ENCODE measurements around the gene ATP2C2.

DNA sequence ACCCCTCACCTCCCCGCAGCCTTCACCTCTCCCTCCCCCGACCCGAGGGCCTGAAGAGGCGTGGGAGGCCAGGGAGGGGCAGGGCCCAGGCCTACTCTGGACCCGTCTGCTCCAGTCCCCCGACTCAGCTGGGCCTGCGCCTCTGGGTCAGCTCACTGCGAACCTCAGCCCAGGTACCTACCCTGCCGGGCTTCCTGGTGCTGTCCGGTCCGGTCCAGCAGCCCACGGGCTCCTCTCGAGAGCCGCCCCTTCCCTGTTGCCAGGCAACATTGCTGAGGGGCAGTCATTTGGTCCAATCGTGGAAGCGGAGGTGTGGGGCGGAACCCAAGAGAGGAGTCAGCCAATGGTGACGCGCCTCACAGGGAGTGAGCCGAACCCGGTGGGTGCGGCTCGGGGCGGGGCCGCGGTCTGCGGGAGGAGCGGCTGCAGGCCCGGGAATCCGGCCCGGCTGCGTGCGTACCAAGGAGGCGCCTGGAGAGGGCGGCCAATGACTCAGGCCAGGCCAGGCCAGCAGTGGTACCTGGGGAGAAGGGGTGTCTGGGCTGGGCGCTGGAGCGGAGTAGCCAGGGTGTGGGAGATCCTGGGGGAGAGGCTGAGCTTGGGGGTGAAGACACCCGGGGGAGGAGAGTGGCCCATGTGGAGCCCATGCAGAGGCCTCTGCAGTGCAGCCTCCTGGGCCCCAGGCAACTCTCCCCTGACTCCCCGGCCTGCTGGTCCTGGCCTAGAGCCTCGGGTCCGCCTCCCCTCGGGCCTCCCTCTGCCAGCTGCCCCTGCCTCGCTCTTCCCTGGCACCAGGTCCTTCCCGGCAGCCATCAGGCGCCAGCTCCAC lies 136.3 kb downstream of the ATP2C2 start, which contains the start of gene MEAK7:
- TF ChIP-seq POLR2A (IDR thresholded peaks at IDR 0.05; ENCODE audit: low read depth, low read length) (no peak; the same call in 1 of the 2 replicates), PAX5 (IDR thresholded peaks at IDR 0.05; ENCODE audit: insufficient read depth, low read length, severe bottlenecking) (no peak), POLR2AphosphoS5 (IDR thresholded peaks at IDR 0.05; ENCODE audit: low read depth, low read length) (no peak), TAF1 (IDR thresholded peaks at IDR 0.05; ENCODE audit: low read depth, low read length) (no peak)
